GM12878 (cell line): ENCODE data around the gene THRAP3. TPM values are rescaled to one million over a fixed set of nuclear protein-coding genes. Genes with fewer than 3 reads are reported as not detected.

Source experiments
- ATAC-seq: fragments of 200-7000 bp; cut with Tn5 transposase; 3 replicates; pipeline ENCODE4 v1.9.1; 2020; ENCODE audit warnings: mild to moderate bottlenecking, moderate library complexity
- BruUV-seq: library from RNA; stranded (reverse); fragments of 400-500 nt; replicated peaks from 2 replicates; lab custom pipeline; 2021; lab: Mats Ljungman, UMichigan
- CTCF ChIA-PET: fragments of 300-600 bp; sonication (Branson Sonifier 250); formaldehyde crosslinking; extraction: SDS; loops from one replicate; lab custom pipeline; 2021; ENCODE audit warnings: inconsistent platforms; lab: Yijun Ruan, JAX
- POLR2A ChIA-PET: fragments of 350-600 bp; formaldehyde crosslinking; extraction: SDS; loops from one replicate; lab custom pipeline; 2021; ENCODE audit warnings: inconsistent platforms; lab: Charles Lee
- RAD21 ChIA-PET: fragments of 300-600 bp; sonication (Branson Sonifier 250); formaldehyde crosslinking; loops from one replicate; lab custom pipeline; 2023; ENCODE audit warnings: antibody characterized with exemption; ENCODE audit not compliant: unreplicated experiment; lab: Charles Lee
- SMC1A ChIA-PET: fragments of 300-600 bp; sonication (Branson Sonifier 250); formaldehyde crosslinking; loops from one replicate; lab custom pipeline; 2023; ENCODE audit not compliant: unreplicated experiment, uncharacterized antibody; lab: Charles Lee
- DNase-seq: peaks from one replicate; pipeline ENCODE4 v3.0.0-alpha.2; 2011; ENCODE audit warnings: low read depth, low spot score
- FAIRE-seq: peaks from 3 replicates; lab custom pipeline; 2011; peaks lifted over from hg19 to GRCh38; lab: Jason Lieb, UNC
- H2AFZ ChIP-seq: 2 replicates; pipeline ENCODE4 v1.6.0; 2011; ENCODE audit warnings: low read depth, low read length, control low read depth; ENCODE audit not compliant: control insufficient read depth
- H3K27ac ChIP-seq: 2 replicates; pipeline ENCODE4 v1.5.1; 2011; ENCODE audit warnings: control low read depth; ENCODE audit not compliant: control insufficient read depth, insufficient read depth
- H3K27me3 ChIP-seq, 2 experiments: replicated peaks in 1 of 2; 2 replicates each; pipeline versions ENCODE4 v1.6.0 to v1.6.1; 2011; ENCODE audit warnings: low read length in 1 of 2; ENCODE audit not compliant: control insufficient read depth in 2 of 2, insufficient read depth in 2 of 2
- H3K36me3 ChIP-seq, 2 experiments: 2 replicates each; pipeline ENCODE4 v1.5.1; 2011; ENCODE audit warnings: low read length in 1 of 2; ENCODE audit not compliant: control insufficient read depth in 2 of 2, insufficient read depth in 2 of 2
- H3K4me1 ChIP-seq: 2 replicates; pipeline ENCODE4 v1.6.1; 2011; ENCODE audit warnings: mild to moderate bottlenecking, low read length, moderate library complexity, mixed read lengths; ENCODE audit not compliant: control insufficient read depth, insufficient read depth
- H3K4me2 ChIP-seq: 2 replicates; pipeline ENCODE4 v1.6.0; 2011; ENCODE audit warnings: control low read depth; ENCODE audit not compliant: control insufficient read depth, insufficient read depth
- H3K4me3 ChIP-seq: fragments of 200-600 bp; sonication (generic); 2 replicates; pipeline ENCODE4 v1.5.1; 2016
- H3K79me2 ChIP-seq: 2 replicates; pipeline ENCODE4 v1.6.0; 2011; ENCODE audit warnings: low read length; ENCODE audit not compliant: control insufficient read depth, insufficient read depth
- H3K9ac ChIP-seq: 2 replicates; pipeline ENCODE4 v1.8.0; 2011; ENCODE audit warnings: low read length, control low read depth, mixed read lengths; ENCODE audit not compliant: control insufficient read depth, insufficient read depth
- H3K9me3 ChIP-seq: replicated peaks from 3 replicates; pipeline ENCODE4 v1.5.1; 2011; ENCODE audit warnings: mild to moderate bottlenecking, low read length; ENCODE audit not compliant: control insufficient read depth, insufficient read depth
- H4K20me1 ChIP-seq: 2 replicates; pipeline ENCODE4 v1.6.0; 2011; ENCODE audit not compliant: control insufficient read depth, insufficient read depth
- ATF7 ChIP-seq: fragments of 450-650 bp; IDR thresholded peaks from 2 replicates; pipeline ENCODE4 v1.6.1; 2016; ENCODE audit warnings: low read depth, mild to moderate bottlenecking
- CEBPB ChIP-seq, 2 experiments: fragments of 150-350 bp in 1 of 2; IDR thresholded peaks; 2 replicates each; pipeline ENCODE4 v1.6.1; 2012 to 2014; ENCODE audit warnings: low read depth in 2 of 2, low read length in 2 of 2, borderline replicate concordance in 1 of 2, inconsistent platforms in 1 of 2
- ESRRA ChIP-seq: IDR thresholded peaks from 2 replicates; pipeline ENCODE4 v1.6.1; 2012; ENCODE audit warnings: mild to moderate bottlenecking, low read length, improper control_type of control experiment
- HCFC1 ChIP-seq: fragments of 150-350 bp; IDR thresholded peaks from 2 replicates; pipeline ENCODE4 v1.6.1; 2014; ENCODE audit warnings: low read length
- IRF4 ChIP-seq: IDR thresholded peaks from 2 replicates; pipeline ENCODE4 v1.6.1; 2011; ENCODE audit warnings: low read depth, low read length
- MAX ChIP-seq: IDR thresholded peaks from 2 replicates; pipeline ENCODE4 v1.6.1; 2012; ENCODE audit warnings: low read depth, low read length, improper control_type of control experiment
- MLLT1 ChIP-seq: fragments of 450-650 bp; IDR thresholded peaks from 2 replicates; pipeline ENCODE4 v1.6.1; 2016; ENCODE audit warnings: mild to moderate bottlenecking
- NFYB ChIP-seq: IDR thresholded peaks from 2 replicates; pipeline ENCODE4 v1.6.1; 2011; ENCODE audit warnings: low read depth, mild to moderate bottlenecking, low read length, improper control_type of control experiment, moderate library complexity; ENCODE audit not compliant: insufficient read depth
- PAX5 ChIP-seq: IDR thresholded peaks from 2 replicates; pipeline ENCODE4 v1.6.1; 2011; ENCODE audit warnings: low read depth, low read length, borderline replicate concordance
- PKNOX1 ChIP-seq: fragments of 450-650 bp; IDR thresholded peaks from 2 replicates; pipeline ENCODE4 v1.6.1; 2016; ENCODE audit warnings: mild to moderate bottlenecking
- RELA ChIP-seq: fragments of 450-650 bp; IDR thresholded peaks from 2 replicates; pipeline ENCODE4 v1.8.0; 2014; ENCODE audit warnings: borderline replicate concordance; ENCODE audit not compliant: partially characterized antibody
- SMARCA5 ChIP-seq: fragments of 450-650 bp; IDR thresholded peaks from 2 replicates; pipeline ENCODE4 v1.6.1; 2017; ENCODE audit warnings: mild to moderate bottlenecking
- SUZ12 ChIP-seq: fragments of 200-600 bp; sonication (generic); IDR thresholded peaks from one replicate; pipeline ENCODE4 v1.6.1; 2018; ENCODE audit warnings: antibody characterized with exemption, mild to moderate bottlenecking; ENCODE audit not compliant: unreplicated experiment
- YY1 ChIP-seq: IDR thresholded peaks from 2 replicates; pipeline ENCODE4 v1.6.1; 2011; ENCODE audit warnings: low read depth, mild to moderate bottlenecking, low read length
- ZNF687 ChIP-seq: fragments of 450-650 bp; IDR thresholded peaks from 2 replicates; pipeline ENCODE4 v1.6.1; 2017; ENCODE audit warnings: mild to moderate bottlenecking, moderate library complexity
- ZSCAN29 ChIP-seq: fragments of 450-650 bp; IDR thresholded peaks from 2 replicates; pipeline ENCODE4 v1.6.1; 2017; ENCODE audit warnings: mild to moderate bottlenecking, moderate library complexity
- WGBS: methylation state at CpG from one replicate; pipeline ENCODE4 v1.1.6; 2016; ENCODE audit warnings: low lambda C conversion rate; ENCODE audit not compliant: insufficient replicate concordance, insufficient coverage; ENCODE audit errors: missing lambda C conversion rate; 5-methylcytosine and 5-hydroxymethylcytosine counted together
- in situ Hi-C: fragments of 300-500 bp; cut with MboI; formaldehyde crosslinking; loops from 9 replicates; pipeline ENCODE4 v1.14.3; 2018; ENCODE audit warnings: mixed read lengths
- intact Hi-C: fragments of 100-400 bp; cut with micrococcal nuclease; formaldehyde crosslinking; loops from one replicate; pipeline ENCODE4 v1.14.2; 2022; ENCODE audit not compliant: unreplicated experiment
- polyA plus RNA-seq, 11 experiments: library from polyadenylated mRNA; depleted of rRNA in 4 of 11; unstranded in 6 of 11; stranded (reverse) in 5 of 11; fragments of >200 nt; fragmentation: Nextera tagmentation in 4 of 11; fragmentation: Illumina TruSeq in 1 of 11; extraction: Ambion mirVana in 4 of 11; extraction: Trizol in 1 of 11; gene quantifications; 1 replicate in 1 of 11; 2 replicates in 10 of 11; pipeline versions ENCODE4 v1.2.1 to v1.2.3, GENCODE V29; 2011 to 2016; ENCODE audit warnings: inconsistent platforms in 2 of 11, missing spikeins in 2 of 11, low read depth in 1 of 11
- total RNA-seq, 4 experiments: library from RNA; depleted of rRNA in 3 of 4; stranded (reverse); fragments of >200 nt in 3 of 4; fragmentation: Illumina TruSeq in 1 of 4; extraction: Trizol in 1 of 4; gene quantifications; 2 replicates each; pipeline versions ENCODE4 v1.2.1 to v1.2.3, GENCODE V29; 2013 to 2021

THRAP3 gene
- total and polyA plus RNA-seq, 10 of the 15 experiments (the other 5 are each of a cell fraction or from before 2014, with no cell fraction given) = 76.3 to 173 (median 136) TPM

GRCh38 chr1:36187800-36188593 is 36.2 kb upstream of the THRAP3 start:
- Histone ChIP-seq H3K79me2 (no peaks in the 10 kb centered on the region), H3K27me3 (no peaks in the 10 kb centered on the region), H3K4me3 (no peak overlapping the region), H3K36me3 (no peaks in the 10 kb centered on the region), H4K20me1 (no peaks in the 10 kb centered on the region), H3K27ac (no peak overlapping the region), H3K9me3 (no peaks in the 10 kb centered on the region), H2AFZ (peak overlapping the region; percentile 76), H3K9ac (0 out of 2 replicates have a peak overlapping the region, but pooled peaks have one; percentile 13), H3K4me1 (peaks cover 4% of the 10 kb centered on the region; the same call in 1 of the 2 replicates), H3K4me2 (no peak overlapping the region)
- ChIA-PET POLR2A (interaction anchor here (0.6 to 2.7 kb wide), 4 partner anchors 26 to 163 kb away, joined by 4 to 49 read pairs (median 12); partner anchors contain the start of genes THRAP3 and TRAPPC3), RAD21 (interaction anchor here (0.7 to 8.8 kb wide), 24 partner anchors 21 to 234 kb away, joined by 3 to 147 read pairs (median 4); partner anchors contain the start of genes LSM10, MAP7D1, THRAP3 and TRAPPC3), CTCF (interaction anchor here (0.6 to 7.8 kb wide), 39 partner anchors 10 to 744 kb away, joined by 3 to 262 read pairs (median 4); partner anchors contain the start of genes AGO1, LSM10, MAP7D1 and SH3D21), SMC1A (interaction anchor here (0.7 to 5.7 kb wide), 28 partner anchors 9 to 234 kb away, joined by 3 to 126 read pairs (median 4); partner anchors contain the start of genes MAP7D1, THRAP3 and TRAPPC3)
- intact Hi-C loops = loop anchor here (1.0 to 5.0 kb wide), 3 partner anchors 39 to 99 kb away; partner anchors contain the start of gene TRAPPC3
- FAIRE-seq (peak; percentile 92), ATAC-seq (peak; percentile 100), DNase-seq (peak; percentile 57)
- 12% methylated on average over 9 of the region's 9 CpGs for WGBS
- no TSS peak for BruUV-seq
- in situ Hi-C loops = loop anchor here (5.0 kb wide), 1 partner anchor 96 kb away; no protein-coding TSS in a partner anchor
- TF ChIP-seq SUZ12 (no peak), RELA (peak; percentile 32), CEBPB (IDR thresholded peaks at IDR 0.05; ENCODE audit: borderline replicate concordance in 1 of 2, low read depth in 2 of 2, low read length in 2 of 2) (no peak), IRF4 (no peak), MAX (no peak), ATF7 (no peak), ZNF687 (no peak), ZSCAN29 (no peak), MLLT1 (peak; percentile 29; the same call in 1 of the 2 replicates), PAX5 (no peak), ESRRA (no peak), YY1 (peak; percentile 79), HCFC1 (no peak), SMARCA5 (0 out of 2 replicates have a peak, but pooled peaks have one; percentile 54), PKNOX1 (no peak), NFYB (no peak)
